Prostate gland (tissue), 2 donors: Measurements from ENCODE around the gene KRTAP2-2. TPM values are rescaled to one million over a fixed set of nuclear protein-coding genes. Genes with fewer than 3 reads are reported as not detected.

Source experiments
- DNase-seq: peaks from one replicate; pipeline ENCODE4 v3.0.0-alpha.2; 2019; ENCODE audit warnings: low spot score
- H3K27ac ChIP-seq, 2 donors: fragments of 200-600 bp; sonication (generic); 2 replicates each; pipeline ENCODE4 v1.5.1; 2017 to 2019
- H3K27me3 ChIP-seq: fragments of 200-600 bp; sonication (generic); replicated peaks from 2 replicates; pipeline ENCODE4 v1.5.1; 2019; ENCODE audit not compliant: insufficient read depth
- H3K36me3 ChIP-seq, 2 donors: fragments of 200-600 bp; sonication (generic); 1 replicate in 1 of 2; 2 replicates in 1 of 2; pipeline versions ENCODE4 v1.5.1 to v1.8.1; 2017 to 2019
- H3K4me1 ChIP-seq: fragments of 200-600 bp; sonication (generic); replicated peaks from 2 replicates; pipeline ENCODE4 v1.5.1; 2019
- H3K4me3 ChIP-seq, 2 donors: fragments of 200-600 bp; sonication (generic); 2 replicates each; pipeline ENCODE4 v1.5.1; 2017 to 2019
- H3K9me3 ChIP-seq: fragments of 200-600 bp; sonication (generic); 2 replicates; pipeline ENCODE4 v1.5.1; 2017
- POLR2A ChIP-seq: fragments of 450-650 bp; IDR thresholded peaks from one replicate; pipeline ENCODE4 v1.6.1; 2016; ENCODE audit warnings: antibody characterized with exemption, mild to moderate bottlenecking
- POLR2AphosphoS5 ChIP-seq: sonication (generic); formaldehyde crosslinking; IDR thresholded peaks from one replicate; pipeline ENCODE4 v1.6.1; 2017; ENCODE audit warnings: antibody characterized with exemption
- WGBS: methylation state at CpG from one replicate; pipeline ENCODE4 v1.1.5; 2018; 5-methylcytosine and 5-hydroxymethylcytosine counted together
- intact Hi-C: fragments of 100-400 bp; cut with DNase I; formaldehyde crosslinking; loops from one replicate; pipeline ENCODE4 v1.14.2; 2022
- total RNA-seq, 2 donors: library from RNA; depleted of rRNA; stranded (reverse); fragments of >200 nt; gene quantifications; one replicate each; pipeline ENCODE4 v1.1.0, GENCODE V29; 2016
- TF ChIP-seq, protein P1 (sequence below), 4 experiments: fragments of 200-600 bp in 2 of 4; fragments of 450-650 bp in 2 of 4; sonication (generic) in 2 of 4; IDR thresholded peaks; 1 replicate in 3 of 4; 2 replicates in 1 of 4; pipeline ENCODE4 v1.5.1; 2016 to 2019; ENCODE audit warnings: antibody characterized with exemption in 4 of 4, mild to moderate bottlenecking in 2 of 4, moderate library complexity in 2 of 4

KRTAP2-2 gene
- total RNA-seq, 2 donors from 2014 or later, result not detected

DNA sequence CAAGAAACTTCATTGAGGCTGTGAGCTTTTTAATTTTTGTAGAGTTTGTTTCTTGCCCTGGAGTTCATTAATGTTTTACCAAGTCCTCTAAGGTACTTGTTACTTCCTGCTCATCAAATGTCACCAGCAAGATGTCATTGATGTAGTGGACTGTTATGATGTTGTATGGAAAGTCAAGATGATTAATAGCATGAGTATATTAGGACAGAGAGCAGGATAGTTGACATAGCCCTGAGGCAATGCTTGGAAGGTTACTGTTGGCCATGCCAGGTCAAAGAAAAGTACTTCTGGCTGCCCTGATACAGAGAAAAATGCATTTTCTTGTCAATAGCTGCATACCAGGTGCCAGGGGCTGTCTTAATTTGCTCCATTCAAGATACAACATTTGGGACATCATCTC lies 34.7 kb downstream of the KRTAP2-2 start:
- intact Hi-C loops, result no loop called here
- Histone ChIP-seq H3K4me3 (no peak overlapping the region), H3K4me1 (no peaks in the 10 kb centered on the region), H3K27me3 (no peaks in the 10 kb centered on the region), H3K9me3 (no peaks in the 10 kb centered on the region), H3K27ac (no peak overlapping the region), H3K36me3 (no peaks in the 10 kb centered on the region)
- TF ChIP-seq POLR2A, result no peak
- TF ChIP-seq, protein P1, sequence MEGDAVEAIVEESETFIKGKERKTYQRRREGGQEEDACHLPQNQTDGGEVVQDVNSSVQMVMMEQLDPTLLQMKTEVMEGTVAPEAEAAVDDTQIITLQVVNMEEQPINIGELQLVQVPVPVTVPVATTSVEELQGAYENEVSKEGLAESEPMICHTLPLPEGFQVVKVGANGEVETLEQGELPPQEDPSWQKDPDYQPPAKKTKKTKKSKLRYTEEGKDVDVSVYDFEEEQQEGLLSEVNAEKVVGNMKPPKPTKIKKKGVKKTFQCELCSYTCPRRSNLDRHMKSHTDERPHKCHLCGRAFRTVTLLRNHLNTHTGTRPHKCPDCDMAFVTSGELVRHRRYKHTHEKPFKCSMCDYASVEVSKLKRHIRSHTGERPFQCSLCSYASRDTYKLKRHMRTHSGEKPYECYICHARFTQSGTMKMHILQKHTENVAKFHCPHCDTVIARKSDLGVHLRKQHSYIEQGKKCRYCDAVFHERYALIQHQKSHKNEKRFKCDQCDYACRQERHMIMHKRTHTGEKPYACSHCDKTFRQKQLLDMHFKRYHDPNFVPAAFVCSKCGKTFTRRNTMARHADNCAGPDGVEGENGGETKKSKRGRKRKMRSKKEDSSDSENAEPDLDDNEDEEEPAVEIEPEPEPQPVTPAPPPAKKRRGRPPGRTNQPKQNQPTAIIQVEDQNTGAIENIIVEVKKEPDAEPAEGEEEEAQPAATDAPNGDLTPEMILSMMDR (IDR thresholded peaks at IDR 0.05), result no peak
- DNase-seq, result no peak

DNA sequence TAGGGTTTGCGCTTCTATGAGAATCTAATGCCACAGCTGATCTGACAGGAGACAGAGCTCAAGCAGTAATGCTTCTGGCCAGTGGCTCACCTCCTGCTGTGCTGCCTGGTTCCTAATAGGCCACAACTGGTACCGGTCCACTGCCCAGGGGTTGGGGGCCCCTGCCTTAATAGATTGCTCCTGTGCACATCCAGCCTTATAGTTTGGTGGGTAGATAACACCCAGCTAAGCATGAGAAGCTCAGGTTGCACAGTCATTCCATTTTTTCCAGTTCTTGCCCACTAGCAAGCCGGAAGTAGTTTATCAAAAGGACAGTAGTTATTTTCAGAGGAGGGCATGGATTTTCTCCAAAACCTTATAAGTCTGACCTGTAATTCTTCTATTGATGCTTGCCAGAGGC lies 35.6 kb downstream of the KRTAP2-2 start:
- Histone ChIP-seq H3K4me1 (no peaks in the 10 kb centered on the region), H3K36me3 (no peaks in the 10 kb centered on the region), H3K27ac (no peak overlapping the region), H3K9me3 (no peaks in the 10 kb centered on the region), H3K4me3 (no peak overlapping the region), H3K27me3 (no peaks in the 10 kb centered on the region)
- WGBS, result 92% methylated on average over 3 of the region's 3 CpGs
- TF ChIP-seq POLR2AphosphoS5, result no peak
- TF ChIP-seq, protein P1 (IDR thresholded peaks at IDR 0.05), result no peak
- no peak for TF ChIP-seq POLR2A
- DNase-seq, result no peak
- intact Hi-C loops, result no loop called here

DNA sequence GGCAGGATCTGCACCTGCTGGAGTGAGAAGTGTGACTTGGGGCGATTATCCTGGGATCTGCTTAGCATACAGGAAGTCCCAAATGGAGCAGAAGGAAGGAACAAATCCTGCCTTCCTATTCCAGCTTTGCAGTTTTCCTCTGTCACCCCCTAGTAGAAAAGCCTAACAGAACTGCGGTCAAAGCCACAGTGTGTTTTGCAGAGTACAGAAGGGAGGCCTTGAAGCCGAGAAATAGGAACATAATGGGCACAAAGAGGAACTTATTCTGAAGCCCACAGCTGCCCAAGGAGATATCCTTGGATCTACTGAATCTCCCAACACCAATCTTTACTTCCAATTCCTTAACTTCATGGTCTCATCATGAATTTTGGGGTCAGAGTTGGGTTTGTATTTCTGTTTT lies 36.5 kb downstream of the KRTAP2-2 start:
- Histone ChIP-seq H3K9me3 (no peaks in the 10 kb centered on the region), H3K27ac (no peak overlapping the region), H3K4me1 (no peaks in the 10 kb centered on the region), H3K27me3 (no peaks in the 10 kb centered on the region), H3K36me3 (no peaks in the 10 kb centered on the region), H3K4me3 (no peak overlapping the region)
- intact Hi-C loops, result no loop called here
- DNase-seq, result no peak
- TF ChIP-seq POLR2A, result no peak
- TF ChIP-seq, protein P1 (IDR thresholded peaks at IDR 0.05), result no peak
- no peak for TF ChIP-seq POLR2AphosphoS5
- WGBS, result 77% methylated on average over 3 of the region's 3 CpGs

DNA sequence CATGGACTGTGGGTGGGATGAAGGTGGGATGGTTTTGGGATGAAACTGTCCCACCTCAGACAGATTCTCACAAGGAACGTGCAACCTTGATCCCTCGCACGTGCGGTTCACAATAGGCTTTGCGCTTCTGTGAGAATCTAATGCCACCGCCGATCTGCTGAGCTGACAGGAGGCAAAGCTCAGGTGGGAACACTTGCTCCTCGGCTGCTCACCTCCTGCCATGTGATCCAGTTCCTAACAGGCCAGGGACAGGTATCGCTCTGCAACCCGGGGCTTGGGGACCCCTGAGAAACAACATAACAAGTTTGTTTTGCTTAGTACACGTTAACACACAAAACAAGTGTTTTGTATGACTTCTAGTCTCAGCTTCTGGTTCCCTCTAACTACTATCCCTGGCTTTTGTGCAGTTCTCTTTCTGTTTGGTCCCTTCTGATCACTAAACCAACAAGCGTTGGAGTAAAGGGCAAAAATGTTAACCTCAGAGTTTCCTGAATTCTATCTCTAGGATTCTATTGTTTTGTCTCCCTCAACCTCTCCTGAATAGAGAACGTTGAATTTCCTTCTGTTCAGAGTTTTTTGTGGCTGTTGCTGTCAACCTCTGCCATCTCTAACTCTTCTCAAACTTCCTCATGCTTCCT lies 38.3 kb downstream of the KRTAP2-2 start:
- intact Hi-C loops, result no loop called here
- Histone ChIP-seq H3K27me3 (no peaks in the 10 kb centered on the region), H3K27ac (no peak overlapping the region), H3K36me3 (no peaks in the 10 kb centered on the region), H3K4me1 (no peaks in the 10 kb centered on the region), H3K4me3 (no peak overlapping the region), H3K9me3 (no peaks in the 10 kb centered on the region)
- 88% methylated on average over 13 of the region's 13 CpGs for WGBS
- TF ChIP-seq POLR2AphosphoS5, result no peak
- TF ChIP-seq, protein P1 (IDR thresholded peaks at IDR 0.05), result no peak
- TF ChIP-seq POLR2A, result no peak
- no peak for DNase-seq

DNA sequence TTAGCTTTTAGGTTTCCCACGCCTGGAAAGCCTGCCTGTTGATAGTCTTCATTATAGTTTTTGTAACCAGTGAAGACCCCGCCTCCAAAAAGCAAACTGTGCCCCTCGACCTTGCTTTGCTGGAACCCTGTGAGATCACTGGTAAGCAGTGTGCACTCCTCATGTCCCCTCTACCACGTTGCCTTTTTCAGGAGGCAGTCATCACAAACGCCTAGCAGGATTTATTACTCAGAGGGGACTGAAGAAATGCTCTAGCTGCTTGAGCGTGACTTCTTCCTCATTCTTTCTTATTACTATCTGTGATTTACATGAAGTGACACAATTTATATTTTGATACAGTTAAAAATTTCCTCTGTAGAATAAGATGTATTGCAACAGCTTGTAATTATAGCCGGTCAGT lies 39.6 kb downstream of the KRTAP2-2 start:
- intact Hi-C loops, result no loop called here
- no peaks in the 10 kb centered on the region for H3K9me3 ChIP-seq
- WGBS, result 77% methylated on average over 7 of the region's 7 CpGs
- DNase-seq, result no peak
- no peak overlapping the region for H3K4me3 ChIP-seq
- H3K27ac ChIP-seq, result no peak overlapping the region
- no peak for TF ChIP-seq POLR2A
- TF ChIP-seq, protein P1 (IDR thresholded peaks at IDR 0.05), result no peak
- TF ChIP-seq POLR2AphosphoS5, result no peak
- H3K4me1 ChIP-seq, result no peaks in the 10 kb centered on the region
- no peaks in the 10 kb centered on the region for H3K36me3 ChIP-seq
- H3K27me3 ChIP-seq, result no peaks in the 10 kb centered on the region
